ENCODE results near the gene TERB2.
A peak's percentile ranks its signal among the peaks of the same experiment; 100 is the strongest.
"Not testable (repeated sequence)": the region's sequence is repeated elsewhere in the genome, so short reads cannot be mapped to it uniquely, and the experiment has no call there.

Gene TERB2

GRCh38 chr15:44999105-44999504 is 42.6 kb downstream of the TERB2 start:
- no peak overlapping the region for H3K27ac ChIP-seq (ENCODE audit: insufficient read depth, low read depth, low read length, poor library complexity, severe bottlenecking)
- no peaks in the 10 kb centered on the region for H3K27me3 ChIP-seq (ENCODE audit: control insufficient read depth, insufficient read depth, low read length, poor library complexity, severe bottlenecking)
- H3K4me3 ChIP-seq (ENCODE audit: insufficient read depth, low read depth, low read length), result no peak overlapping the region
- WGBS, 2 experiments, result 89% methylated on average over 2 of the region's 2 CpGs
- H3K9me3 ChIP-seq (ENCODE audit: control insufficient read depth, low read length), result no peaks in the 10 kb centered on the region
- H3K36me3 ChIP-seq (ENCODE audit: control insufficient read depth, insufficient read depth, low read length), result no peaks in the 10 kb centered on the region
- H3K4me1 ChIP-seq (ENCODE audit: control insufficient read depth, insufficient read depth, low read length), result no peaks in the 10 kb centered on the region

- not testable (repeated sequence) for H3K27me3 ChIP-seq (ENCODE audit: control insufficient read depth, insufficient read depth, low read length, poor library complexity, severe bottlenecking); H3K27ac ChIP-seq (ENCODE audit: insufficient read depth, low read depth, low read length, poor library complexity, severe bottlenecking); H3K4me3 ChIP-seq (ENCODE audit: insufficient read depth, low read depth, low read length); H3K9me3 ChIP-seq (ENCODE audit: control insufficient read depth, low read length); H3K36me3 ChIP-seq (ENCODE audit: control insufficient read depth, insufficient read depth, low read length); H3K4me1 ChIP-seq (ENCODE audit: control insufficient read depth, insufficient read depth, low read length)
- 86 to 90% methylated on average over 1 of the region's 1 CpG for WGBS, 2 experiments
These were observed 44.7 kb downstream of the TERB2 start for GRCh38 chr15:45001180-45001579.

GRCh38 chr15:45003731-45004410 is 47.4 kb downstream of the TERB2 start:
- not testable (repeated sequence) for H3K4me1 ChIP-seq (ENCODE audit: control insufficient read depth, insufficient read depth, low read length); H3K9me3 ChIP-seq (ENCODE audit: control insufficient read depth, low read length); H3K27ac ChIP-seq (ENCODE audit: insufficient read depth, low read depth, low read length, poor library complexity, severe bottlenecking); H3K36me3 ChIP-seq (ENCODE audit: control insufficient read depth, insufficient read depth, low read length); H3K27me3 ChIP-seq (ENCODE audit: control insufficient read depth, insufficient read depth, low read length, poor library complexity, severe bottlenecking); H3K4me3 ChIP-seq (ENCODE audit: insufficient read depth, low read depth, low read length)
- WGBS, 2 experiments, result 85 to 90% methylated on average over 2 of the region's 2 CpGs

- not testable (repeated sequence) for H3K4me3 ChIP-seq (ENCODE audit: insufficient read depth, low read depth, low read length); H3K27me3 ChIP-seq (ENCODE audit: control insufficient read depth, insufficient read depth, low read length, poor library complexity, severe bottlenecking); H3K36me3 ChIP-seq (ENCODE audit: control insufficient read depth, insufficient read depth, low read length); H3K4me1 ChIP-seq (ENCODE audit: control insufficient read depth, insufficient read depth, low read length); H3K9me3 ChIP-seq (ENCODE audit: control insufficient read depth, low read length); H3K27ac ChIP-seq (ENCODE audit: insufficient read depth, low read depth, low read length, poor library complexity, severe bottlenecking)
- WGBS, 2 experiments, result 94 to 98% methylated on average over 4 to 5 of the region's 5 CpGs
These were observed 48.2 kb downstream of the TERB2 start for GRCh38 chr15:45004590-45005175.

DNA sequence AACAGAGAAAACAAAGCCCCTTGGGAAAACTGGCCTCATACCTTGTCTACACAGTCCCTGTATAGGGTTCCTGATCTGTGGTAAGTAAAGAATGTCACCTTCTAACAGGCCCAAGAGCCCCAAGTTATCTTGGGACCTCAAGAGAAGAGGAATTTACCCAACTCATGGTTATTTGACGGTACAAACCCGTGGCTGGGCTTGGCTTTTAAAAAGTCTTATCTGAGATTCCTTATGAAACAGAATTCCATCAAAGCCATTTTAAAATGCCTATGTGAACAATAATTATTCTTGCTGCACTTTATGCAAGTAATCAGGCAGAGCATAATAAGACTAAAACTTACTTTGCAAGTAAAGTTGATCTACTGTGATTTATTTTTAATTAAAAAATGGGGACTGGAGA is 52.6 kb downstream of the TERB2 start:
- WGBS, 2 experiments, result 94 to 95% methylated on average over 2 of the region's 2 CpGs
- no peaks in the 10 kb centered on the region for H3K4me1 ChIP-seq (ENCODE audit: control insufficient read depth, insufficient read depth, low read length)
- H3K36me3 ChIP-seq (ENCODE audit: control insufficient read depth, insufficient read depth, low read length), result no peaks in the 10 kb centered on the region
- H3K27ac ChIP-seq (ENCODE audit: insufficient read depth, low read depth, low read length, poor library complexity, severe bottlenecking), result no peak overlapping the region
- H3K4me3 ChIP-seq (ENCODE audit: insufficient read depth, low read depth, low read length), result no peak overlapping the region
- no peaks in the 10 kb centered on the region for H3K27me3 ChIP-seq (ENCODE audit: control insufficient read depth, insufficient read depth, low read length, poor library complexity, severe bottlenecking)
- H3K9me3 ChIP-seq (ENCODE audit: control insufficient read depth, low read length), result no peaks in the 10 kb centered on the region

DNA sequence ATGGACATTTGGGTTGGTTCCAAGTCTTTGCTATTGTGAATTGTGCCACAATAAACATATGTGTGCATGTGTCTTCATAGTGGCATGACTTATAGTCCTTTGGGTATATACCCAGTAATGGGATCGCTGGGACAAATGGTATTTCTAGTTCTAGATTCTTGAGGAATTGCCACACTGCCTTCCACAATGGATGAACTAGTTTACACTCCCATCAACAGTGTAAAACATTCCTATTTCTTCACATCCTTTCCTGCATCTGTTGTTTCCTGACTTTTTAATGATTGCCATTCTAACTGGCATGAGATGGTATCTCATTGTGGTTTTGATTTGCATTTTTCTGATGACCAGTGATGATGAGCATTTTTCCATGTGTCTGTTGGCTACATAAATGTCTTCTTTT is 58.6 kb downstream of the TERB2 start:
- H3K27me3 ChIP-seq (ENCODE audit: control insufficient read depth, insufficient read depth, low read length, poor library complexity, severe bottlenecking); H3K36me3 ChIP-seq (ENCODE audit: control insufficient read depth, insufficient read depth, low read length); H3K27ac ChIP-seq (ENCODE audit: insufficient read depth, low read depth, low read length, poor library complexity, severe bottlenecking); H3K4me3 ChIP-seq (ENCODE audit: insufficient read depth, low read depth, low read length); H3K4me1 ChIP-seq (ENCODE audit: control insufficient read depth, insufficient read depth, low read length); H3K9me3 ChIP-seq (ENCODE audit: control insufficient read depth, low read length): not testable (repeated sequence)
- WGBS, 2 experiments, result 81 to 91% methylated on average over 1 of the region's 1 CpG

- not testable (repeated sequence) for H3K27ac ChIP-seq (ENCODE audit: insufficient read depth, low read depth, low read length, poor library complexity, severe bottlenecking); H3K4me1 ChIP-seq (ENCODE audit: control insufficient read depth, insufficient read depth, low read length); H3K27me3 ChIP-seq (ENCODE audit: control insufficient read depth, insufficient read depth, low read length, poor library complexity, severe bottlenecking); H3K36me3 ChIP-seq (ENCODE audit: control insufficient read depth, insufficient read depth, low read length); H3K9me3 ChIP-seq (ENCODE audit: control insufficient read depth, low read length); H3K4me3 ChIP-seq (ENCODE audit: insufficient read depth, low read depth, low read length)
- WGBS, 2 experiments, result 90 to 92% methylated on average over 9 of the region's 9 CpGs
These were observed 63.9 kb downstream of the TERB2 start for GRCh38 chr15:45020222-45020900.

DNA sequence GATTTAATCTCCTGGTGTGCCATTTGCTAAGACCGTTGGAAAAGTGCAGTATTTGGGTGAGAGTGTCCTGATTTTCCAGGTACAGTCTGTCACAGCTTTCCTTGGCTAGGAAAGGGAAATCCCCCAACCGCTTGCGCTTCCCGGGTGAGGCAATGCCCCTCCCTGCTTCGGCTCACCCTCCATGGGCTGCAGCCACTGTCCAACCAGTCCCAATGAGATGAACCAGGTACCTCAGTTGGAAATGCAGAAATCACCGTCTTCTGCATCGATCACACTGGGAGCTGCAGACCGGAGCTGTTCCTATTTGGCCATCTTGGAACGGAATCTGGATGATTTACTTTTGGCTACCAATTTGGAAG is 64.4 kb downstream of the TERB2 start:
- 91 to 94% methylated on average over 9 of the region's 9 CpGs for WGBS, 2 experiments

DNA sequence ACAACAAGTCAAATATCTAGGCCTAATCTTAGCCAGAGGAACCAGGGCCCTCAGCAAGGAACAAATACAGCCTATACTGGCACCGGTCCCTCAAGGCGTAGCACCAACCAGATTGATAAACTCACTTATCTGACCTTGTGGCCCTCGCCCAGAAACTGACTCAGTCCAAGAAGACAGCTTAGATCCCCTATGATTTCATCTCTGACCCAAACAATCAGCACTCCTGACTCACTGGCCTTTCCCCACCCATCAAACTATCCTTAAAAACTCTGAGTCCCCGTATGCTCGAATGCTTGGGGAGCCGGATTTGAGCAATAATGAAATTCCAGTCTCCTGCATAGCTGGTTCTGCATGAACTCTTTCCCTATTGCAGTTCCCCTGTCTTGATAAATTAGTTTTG is 64.9 kb downstream of the TERB2 start:
- Histone ChIP-seq H3K27me3 (ENCODE audit: control insufficient read depth, insufficient read depth, low read length, poor library complexity, severe bottlenecking) (no peaks in the 10 kb centered on the region), H3K27ac (ENCODE audit: insufficient read depth, low read depth, low read length, poor library complexity, severe bottlenecking) (no peak overlapping the region), H3K9me3 (ENCODE audit: control insufficient read depth, low read length) (no peaks in the 10 kb centered on the region), H3K36me3 (ENCODE audit: control insufficient read depth, insufficient read depth, low read length) (no peaks in the 10 kb centered on the region), H3K4me1 (ENCODE audit: control insufficient read depth, insufficient read depth, low read length) (peaks cover 6% of the 10 kb centered on the region), H3K4me3 (ENCODE audit: insufficient read depth, low read depth, low read length) (no peak overlapping the region)
- 93 to 97% methylated on average over 6 of the region's 6 CpGs for WGBS, 2 experiments

More for the DNA sequence above, 64.4 kb downstream of the TERB2 start:
- not testable (repeated sequence) for H3K4me3 ChIP-seq (ENCODE audit: insufficient read depth, low read depth, low read length); H3K36me3 ChIP-seq (ENCODE audit: control insufficient read depth, insufficient read depth, low read length); H3K4me1 ChIP-seq (ENCODE audit: control insufficient read depth, insufficient read depth, low read length); H3K27me3 ChIP-seq (ENCODE audit: control insufficient read depth, insufficient read depth, low read length, poor library complexity, severe bottlenecking); H3K27ac ChIP-seq (ENCODE audit: insufficient read depth, low read depth, low read length, poor library complexity, severe bottlenecking); H3K9me3 ChIP-seq (ENCODE audit: control insufficient read depth, low read length)

GRCh38 chr15:45022871-45023658 is 66.6 kb downstream of the TERB2 start, which contains the start of gene SORD:
Gene SORD, plus strand, starts transcription at chr15:45023195. Its CDS starts 89 bp downstream, at chr15:45023284.
- Histone ChIP-seq H3K4me3 (ENCODE audit: insufficient read depth, low read depth, low read length) (peak within 1 kb of the TSS; percentile 69), H3K36me3 (ENCODE audit: control insufficient read depth, insufficient read depth, low read length) (no peaks in the 10 kb centered on the region), H3K27me3 (ENCODE audit: control insufficient read depth, insufficient read depth, low read length, poor library complexity, severe bottlenecking) (no peaks in the 10 kb centered on the region), H3K9me3 (ENCODE audit: control insufficient read depth, low read length) (no peaks in the 10 kb centered on the region), H3K4me1 (ENCODE audit: control insufficient read depth, insufficient read depth, low read length) (peaks cover 6% of the 10 kb centered on the region), H3K27ac (ENCODE audit: insufficient read depth, low read depth, low read length, poor library complexity, severe bottlenecking) (no peak within 1 kb of the TSS)
- 1% methylated on average over 48 of the region's 48 CpGs for WGBS, 2 experiments

Measured in ectodermal cell (in vitro differentiated cells).